Measurements from ENCODE around the gene FIGNL2.
A peak's percentile ranks its signal among the peaks of the same experiment; 100 is the strongest.

- TF ChIP-seq CTCF (IDR thresholded peaks at IDR 0.05) (no peak), POLR2A (IDR thresholded peaks at IDR 0.05) (peak; percentile 22 to 35)
These were observed 1.4 kb downstream of the FIGNL2 start for GRCh38 chr12:51846911-51847642.

All from uterus (tissue), 2 donors.